T1000 (cell line): ENCODE results near the gene F11.
"Not testable (repeated sequence)": the region's sequence is repeated elsewhere in the genome, so short reads cannot be mapped to it uniquely, and the experiment has no call there.

Source experiments
- DNase-seq: peaks from one replicate; lab custom pipeline; 2025; ENCODE audit warnings: mixed read lengths; lab: John Stamatoyannopoulos, UW

F11 gene

DNA sequence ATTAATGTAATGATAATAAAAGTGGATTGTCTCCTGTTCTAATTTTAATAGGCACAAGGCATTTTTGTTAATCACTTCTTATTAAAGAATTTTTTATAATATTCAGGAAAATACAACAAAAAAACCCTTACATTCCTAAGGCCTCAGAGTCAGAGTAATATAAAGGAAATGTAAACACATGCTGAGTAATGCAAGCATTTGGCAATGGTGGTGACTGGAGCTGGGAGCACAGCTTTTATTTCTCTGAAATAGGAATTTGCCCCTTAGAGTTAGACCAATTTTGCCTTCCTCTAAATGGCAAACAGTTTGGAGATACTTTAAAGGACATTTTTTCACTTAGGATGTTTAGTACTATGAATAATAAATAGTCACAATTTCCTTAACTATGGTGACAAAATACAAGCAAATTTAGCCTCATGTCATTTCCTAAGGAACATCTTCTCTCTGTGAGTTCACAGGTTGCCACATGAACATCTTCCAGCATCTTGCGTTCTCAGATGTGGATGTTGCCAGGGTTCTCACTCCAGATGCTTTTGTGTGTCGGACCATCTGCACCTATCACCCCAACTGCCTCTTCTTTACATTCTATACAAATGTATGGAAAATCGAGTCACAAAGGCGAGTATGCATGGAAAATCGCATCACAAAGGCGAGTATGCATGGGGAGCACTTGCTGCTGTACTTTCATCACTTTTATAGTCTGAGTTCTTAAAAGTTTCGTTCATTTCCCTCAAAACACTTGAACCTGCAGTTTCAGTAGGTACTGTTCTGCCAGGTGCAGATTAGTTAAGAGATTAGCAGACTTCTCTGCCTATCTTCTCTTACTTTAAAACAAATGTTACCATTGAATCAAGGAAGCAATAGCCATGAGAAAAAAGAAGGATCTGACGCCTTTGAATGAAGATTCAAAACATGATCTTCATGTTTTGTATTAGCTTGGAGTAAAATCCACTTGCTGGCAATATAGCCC lies 15.9 kb upstream of the F11 start:
- DNase-seq: no peak

DNA sequence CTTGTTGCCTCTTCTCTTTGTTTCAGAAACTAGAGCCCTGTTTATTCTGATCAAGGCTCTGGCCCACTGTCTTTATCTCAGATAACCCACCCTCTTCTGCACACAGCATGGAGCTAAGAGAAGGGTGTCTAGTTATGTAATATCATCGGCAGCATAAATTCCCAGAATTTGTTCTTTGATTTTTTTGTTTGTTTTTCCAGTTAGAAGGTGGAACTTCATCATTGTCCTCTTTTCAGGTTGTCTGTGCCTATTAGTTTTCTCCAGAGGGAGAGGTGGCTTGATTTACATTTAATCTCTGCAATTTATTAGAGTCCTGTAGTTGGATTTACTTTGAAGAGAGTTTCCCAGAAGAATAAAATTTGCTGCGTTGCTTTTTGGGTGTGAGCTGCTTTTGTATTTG lies 15.2 kb upstream of the F11 start:
- DNase-seq: no peak

DNA sequence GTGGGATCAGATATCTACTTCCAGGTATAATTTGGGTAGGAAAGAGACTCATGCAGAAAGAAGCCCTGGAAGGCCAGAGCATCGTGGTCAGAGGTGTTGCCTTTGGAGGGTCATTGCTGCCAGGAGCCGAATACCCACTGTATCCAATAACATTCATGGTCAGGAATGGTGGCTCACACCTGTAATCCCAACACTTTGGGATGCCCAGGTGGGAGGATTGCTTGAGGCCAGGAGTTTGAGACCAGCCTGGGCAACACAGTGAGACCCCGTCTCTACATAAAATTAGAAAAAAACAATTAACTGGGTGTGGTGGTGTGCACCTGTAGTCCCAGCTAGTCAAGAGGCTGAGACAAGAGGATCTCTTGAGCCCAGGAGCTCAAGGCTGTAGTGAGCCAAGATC lies 10.9 kb upstream of the F11 start:
- DNase-seq: no peak

DNA sequence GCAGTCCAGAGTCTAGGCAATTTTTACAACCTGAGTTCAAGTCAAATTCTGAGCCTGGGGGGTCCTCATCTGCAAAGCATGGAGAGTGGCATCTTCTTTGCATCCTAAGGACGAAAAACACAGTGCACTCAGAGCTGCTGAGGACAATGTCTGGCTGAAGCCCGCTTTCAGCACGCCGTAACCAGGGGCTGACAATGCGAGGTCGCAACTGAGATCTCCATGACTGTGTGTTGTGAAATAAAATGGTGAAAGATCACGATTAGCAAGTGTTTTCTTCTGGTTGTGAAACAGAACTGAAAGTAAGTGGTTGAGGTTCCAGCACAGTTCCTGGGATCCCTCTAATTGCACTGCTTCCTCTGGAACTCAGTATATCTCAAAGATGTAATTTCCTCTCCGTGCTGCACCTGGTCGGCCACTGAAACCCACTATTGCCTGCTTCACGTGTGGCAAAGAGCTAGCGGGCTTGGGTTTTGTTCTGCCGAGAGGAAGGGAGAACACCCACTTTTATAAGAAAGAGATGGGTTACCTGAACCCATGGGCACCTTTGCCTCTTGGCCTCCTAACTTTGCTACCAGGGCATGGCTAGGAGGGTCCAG lies 7.7 kb upstream of the F11 start:
- no peak for DNase-seq

DNA sequence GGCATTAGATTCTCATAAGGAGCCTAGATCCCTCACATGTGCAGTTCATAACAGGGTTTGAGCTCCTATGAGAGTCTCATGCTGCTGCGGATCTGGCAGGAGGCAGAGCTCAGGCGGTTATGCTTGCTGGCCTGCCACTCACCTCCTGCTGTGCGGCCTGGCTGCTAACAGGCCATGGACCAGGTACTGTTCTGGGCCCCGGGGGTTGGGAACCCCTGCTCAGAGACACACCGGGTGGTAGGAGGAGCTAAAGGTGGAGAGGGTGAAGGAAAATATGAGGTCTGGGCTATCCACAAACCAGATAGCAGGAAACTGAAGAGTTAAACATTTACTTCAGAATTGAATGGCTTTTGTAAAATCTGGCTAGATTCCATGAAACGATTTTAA lies 5.9 kb upstream of the F11 start:
- DNase-seq: no peak

DNA sequence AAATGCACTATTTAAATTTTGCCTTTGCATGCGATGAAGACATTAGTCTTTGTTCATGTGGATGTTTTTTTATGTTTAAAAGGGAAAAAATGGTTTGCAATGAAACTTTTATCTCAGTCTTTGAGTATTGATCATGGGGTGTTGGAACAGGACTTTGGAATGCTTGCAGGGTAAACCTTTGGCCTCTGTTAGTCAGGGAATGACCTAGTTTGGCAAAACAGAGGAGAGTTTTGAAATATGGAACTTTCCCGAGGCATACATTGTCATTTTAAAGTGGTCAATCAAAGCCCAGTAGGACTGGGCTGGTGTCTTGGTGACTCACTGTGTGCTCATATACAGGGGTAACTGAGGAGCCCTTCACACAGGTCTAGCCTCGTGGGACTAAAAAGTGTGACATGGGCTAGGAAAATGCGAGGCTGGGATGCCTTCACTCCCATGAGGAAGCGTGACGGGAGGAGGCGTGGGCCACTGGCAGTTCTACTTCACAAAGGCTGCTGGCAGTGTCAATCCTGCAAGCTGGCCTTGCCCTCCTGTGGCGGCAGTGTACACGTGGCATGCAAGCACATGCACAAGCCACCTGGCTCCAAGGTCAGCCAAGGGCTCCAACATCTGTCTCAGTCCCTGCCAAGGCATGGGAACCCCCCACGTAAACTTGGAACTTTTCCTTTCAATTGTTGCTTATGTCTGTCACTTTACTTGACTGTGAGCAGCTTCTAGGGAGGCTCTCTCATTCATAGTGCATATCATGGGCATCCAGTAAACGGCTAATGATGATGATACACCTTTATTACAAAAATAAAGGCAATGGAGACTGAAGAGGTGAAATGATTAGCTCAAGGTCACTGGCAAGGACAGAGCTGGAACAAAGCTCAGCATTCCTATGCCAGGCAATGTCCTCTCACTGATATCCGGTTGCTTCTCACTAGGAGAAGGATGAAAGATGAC lies 5.2 kb upstream of the F11 start:
- no peak for DNase-seq

DNA sequence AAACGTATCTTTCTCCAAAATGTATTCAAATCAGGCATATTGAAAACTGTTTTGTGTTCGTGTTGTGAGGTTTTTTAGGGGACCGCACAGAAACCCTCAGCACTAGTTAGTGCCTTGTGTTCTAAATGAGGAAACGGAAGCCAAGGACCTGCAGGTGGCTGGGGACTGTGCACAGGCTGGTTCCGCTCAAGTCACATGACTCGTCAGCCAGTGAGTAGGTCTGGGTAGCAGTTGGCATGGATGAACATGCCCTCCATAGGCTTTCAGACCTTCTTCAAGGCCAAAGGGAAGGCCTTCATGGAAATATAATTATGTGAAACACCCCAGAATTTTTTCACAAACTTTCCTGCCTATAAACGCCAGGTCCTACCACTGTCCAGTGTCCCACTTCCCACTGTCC lies 1.3 kb upstream of the F11 start:
- DNase-seq: no peak

DNA sequence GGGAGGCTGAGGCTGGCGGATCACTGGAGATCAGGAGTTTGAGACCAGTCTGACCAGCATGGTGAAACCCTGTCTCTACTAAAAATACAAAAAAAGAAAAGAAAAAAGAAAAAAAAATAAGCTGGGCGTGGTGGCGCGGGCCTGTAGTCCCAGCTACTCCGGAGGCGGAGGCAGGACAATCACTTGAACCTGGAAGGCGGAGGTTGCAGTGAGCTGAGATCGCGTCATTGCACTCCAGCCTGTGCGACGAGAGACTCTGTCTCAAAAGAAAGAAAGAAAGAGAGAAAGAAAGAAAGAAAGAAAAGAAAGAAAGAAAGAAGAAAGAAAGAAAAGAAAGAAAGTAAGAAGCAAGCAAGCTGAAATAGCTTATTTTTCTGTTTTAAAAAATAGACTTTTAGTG lies 739 bp upstream of the F11 start:
- not testable (repeated sequence) for DNase-seq

DNA sequence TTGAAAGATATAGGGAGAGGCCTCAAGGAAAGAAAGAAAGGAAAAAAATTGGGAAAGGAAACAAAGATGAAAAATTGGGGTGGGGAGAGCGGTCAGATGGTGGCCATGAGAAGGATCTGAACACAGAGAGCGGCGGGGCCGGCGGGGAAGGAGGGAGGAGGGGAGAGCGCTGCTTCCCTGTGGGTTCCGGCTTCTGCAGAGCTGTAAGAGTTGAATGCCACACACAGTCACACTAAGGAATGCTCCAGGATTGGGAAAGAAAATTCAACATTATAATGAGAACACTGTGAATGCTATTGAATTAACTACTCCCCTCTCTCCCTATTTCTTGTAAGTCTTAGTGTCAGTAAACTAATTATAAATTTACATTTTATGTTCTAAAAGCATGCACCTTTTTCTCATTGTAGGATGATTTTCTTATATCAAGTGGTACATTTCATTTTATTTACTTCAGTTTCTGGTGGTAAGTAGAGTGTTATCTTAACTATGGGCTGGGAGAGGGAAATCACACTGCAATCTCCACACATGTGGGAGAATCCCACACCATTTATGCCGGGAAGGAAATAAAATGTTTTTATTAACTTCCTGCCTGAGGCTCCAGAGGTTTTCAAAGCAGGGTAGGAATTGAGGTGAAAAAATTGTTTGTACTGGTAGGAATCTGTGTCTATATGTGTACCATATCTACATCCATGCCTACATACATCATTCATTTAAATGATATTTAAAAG lies 904 bp downstream of the F11 start:
- no peak for DNase-seq

DNA sequence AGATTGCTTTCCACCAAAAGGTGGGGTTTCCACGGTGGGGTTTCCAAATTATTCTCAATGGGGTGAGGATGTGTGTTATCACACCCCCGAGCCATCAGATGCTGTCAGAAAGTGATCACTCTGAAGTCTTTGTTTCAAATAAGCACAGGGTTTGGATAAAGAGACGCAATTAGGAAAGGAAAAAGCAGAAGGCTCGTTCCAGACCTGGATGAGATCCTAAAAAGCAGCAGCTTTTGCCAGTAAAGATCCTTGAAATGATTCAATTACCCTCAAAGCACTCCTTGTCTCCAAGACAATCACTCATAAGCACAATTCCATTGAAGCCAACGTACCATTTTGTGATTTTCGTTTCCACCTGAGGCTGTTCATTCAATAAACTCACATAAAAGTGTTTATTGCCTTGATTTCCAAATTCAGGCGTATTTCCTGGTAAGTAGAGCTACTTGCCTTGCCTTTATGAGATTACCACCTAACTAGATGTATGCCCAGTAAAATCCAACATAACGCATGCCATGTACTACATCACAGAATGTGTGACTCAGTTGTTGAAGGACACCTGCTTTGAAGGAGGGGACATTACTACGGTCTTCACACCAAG lies 5.2 kb downstream of the F11 start:
- DNase-seq: no peak

DNA sequence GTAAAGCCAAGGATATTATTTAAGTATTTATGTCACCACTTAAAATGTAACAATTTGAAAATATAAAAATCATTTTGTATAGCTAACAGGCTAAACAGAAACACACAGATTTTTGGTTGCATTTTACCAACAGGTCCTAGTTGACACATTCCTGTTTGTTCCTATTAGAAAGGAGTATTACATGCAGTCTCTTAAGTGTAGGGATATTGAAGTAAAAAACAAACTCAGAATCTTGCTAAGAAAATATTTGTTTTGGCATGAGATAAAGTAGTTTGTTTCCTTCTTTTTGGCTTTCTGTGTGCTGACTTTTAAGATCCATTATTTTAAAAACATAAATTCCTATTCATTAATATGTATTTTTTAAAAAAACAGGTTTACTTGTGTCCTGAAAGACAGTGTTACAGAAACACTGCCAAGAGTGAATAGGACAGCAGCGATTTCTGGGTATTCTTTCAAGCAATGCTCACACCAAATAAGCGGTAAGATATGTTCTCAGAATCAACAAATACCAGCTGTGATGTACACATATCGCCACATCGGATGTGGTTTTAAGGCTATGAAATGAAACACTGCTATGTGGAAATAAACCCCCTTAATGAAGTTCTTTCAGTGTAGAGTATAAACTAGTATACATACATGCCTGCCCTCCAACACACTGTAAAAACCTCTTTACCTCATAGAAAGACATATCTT lies 6.9 kb downstream of the F11 start:
- no peak for DNase-seq

DNA sequence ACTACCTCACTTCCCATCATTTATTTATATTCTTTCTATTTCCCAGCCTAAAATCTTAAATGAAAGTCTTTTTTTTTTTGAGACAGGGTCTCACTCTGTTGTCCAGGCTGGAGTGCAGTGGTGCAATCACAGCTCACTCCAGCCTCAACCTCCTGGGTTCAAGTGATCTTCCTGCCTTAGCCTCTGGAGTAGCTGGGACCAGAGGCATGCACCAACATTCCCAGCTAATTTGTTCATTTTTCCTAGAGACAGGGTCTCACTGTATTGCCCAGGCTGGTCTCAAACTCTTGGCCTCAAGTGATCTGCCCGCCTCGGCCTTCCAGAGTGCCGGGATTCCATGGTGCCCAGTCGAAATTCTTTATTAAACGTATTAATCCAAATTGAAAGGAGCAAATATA lies 7.4 kb downstream of the F11 start:
- DNase-seq: not testable (repeated sequence)

DNA sequence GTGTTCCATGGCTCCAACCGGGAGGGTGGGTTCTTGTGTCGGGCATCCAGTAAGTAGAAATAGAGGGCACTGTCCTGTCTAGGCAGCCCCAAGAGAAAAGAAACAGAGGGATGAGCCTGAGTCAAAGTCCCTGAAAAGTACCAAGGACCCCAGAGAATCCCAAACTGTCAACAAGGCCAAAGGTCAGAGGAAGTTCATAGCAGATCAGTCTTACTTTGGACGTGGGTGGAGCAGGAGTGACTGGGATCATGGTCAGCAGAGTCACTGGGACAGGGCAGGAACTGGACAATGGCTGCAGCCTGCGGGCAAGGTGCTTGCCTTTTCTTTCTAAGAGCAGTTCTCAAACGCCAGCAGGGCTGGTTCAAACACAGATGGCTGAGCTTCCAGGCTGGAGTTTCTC lies 17.3 kb downstream of the F11 start:
- DNase-seq: no peak

DNA sequence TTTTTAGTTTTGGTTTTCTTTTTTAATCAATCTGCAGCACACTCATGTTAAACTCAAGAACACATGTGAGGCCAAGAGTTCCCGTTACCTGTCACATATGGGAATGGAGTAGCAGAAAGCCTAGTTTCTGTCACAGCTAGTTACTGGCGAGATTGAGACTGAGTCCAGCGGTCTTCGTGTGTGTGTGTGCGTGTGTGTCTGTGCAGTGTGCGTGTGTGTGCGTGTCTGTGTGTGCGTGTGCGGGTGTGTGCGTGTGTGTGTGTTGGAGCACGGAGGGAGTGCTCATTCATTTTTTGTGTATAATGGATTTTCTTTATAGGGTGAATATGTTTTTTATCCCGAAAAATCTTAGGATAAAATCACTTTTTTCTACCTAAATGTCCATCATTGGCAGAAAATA lies 19.2 kb downstream of the F11 start:
- DNase-seq: no peak

DNA sequence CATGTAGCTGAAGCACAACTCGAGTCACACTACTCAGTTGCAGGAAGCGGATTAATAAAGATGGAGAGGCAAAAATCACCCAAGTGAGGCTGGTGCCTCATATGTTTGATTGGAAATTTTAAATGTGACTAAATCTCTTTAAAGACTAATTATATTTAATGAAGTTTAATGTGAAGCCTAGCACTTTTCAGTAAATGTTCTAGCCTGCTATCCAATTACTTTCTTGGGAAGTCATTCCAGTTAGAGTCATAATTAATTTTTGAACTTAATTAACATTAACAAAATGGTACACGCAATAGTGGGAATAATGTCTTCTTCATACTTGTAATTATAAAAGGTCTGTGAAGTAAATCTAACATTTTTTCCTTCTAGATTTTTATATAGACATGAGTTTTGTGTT lies 20.6 kb downstream of the F11 start:
- DNase-seq: no peak

DNA sequence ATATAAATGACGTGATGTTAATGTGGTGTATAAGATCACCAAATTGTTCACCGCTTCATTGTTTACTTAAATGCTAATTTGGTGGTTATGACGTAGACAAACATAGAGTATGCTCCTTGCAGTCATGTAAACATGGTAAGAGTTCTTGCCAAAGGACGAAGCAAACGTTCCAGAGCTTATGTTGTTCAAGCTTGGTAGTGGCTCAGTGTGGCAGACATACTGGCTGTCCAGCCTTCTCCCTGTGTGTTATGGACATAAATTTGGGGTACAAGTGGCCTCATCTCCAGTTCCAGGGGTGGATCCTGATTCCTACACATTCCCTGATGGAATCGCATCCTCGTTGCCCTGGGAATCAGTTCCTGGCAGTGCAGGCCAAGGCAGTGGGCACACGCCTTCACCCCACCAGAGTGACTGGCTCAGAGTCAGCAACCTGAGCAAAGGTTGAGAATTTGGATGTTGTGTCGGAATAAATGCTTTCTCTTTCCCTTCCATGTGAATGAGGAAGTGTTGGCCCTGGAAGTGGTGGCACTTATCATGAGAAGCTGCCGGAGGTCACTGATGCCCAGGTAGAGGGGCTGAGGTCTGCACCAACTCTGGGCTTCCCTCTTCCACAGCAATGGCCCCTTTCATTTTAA lies 25.4 kb downstream of the F11 start:
- DNase-seq: no peak

DNA sequence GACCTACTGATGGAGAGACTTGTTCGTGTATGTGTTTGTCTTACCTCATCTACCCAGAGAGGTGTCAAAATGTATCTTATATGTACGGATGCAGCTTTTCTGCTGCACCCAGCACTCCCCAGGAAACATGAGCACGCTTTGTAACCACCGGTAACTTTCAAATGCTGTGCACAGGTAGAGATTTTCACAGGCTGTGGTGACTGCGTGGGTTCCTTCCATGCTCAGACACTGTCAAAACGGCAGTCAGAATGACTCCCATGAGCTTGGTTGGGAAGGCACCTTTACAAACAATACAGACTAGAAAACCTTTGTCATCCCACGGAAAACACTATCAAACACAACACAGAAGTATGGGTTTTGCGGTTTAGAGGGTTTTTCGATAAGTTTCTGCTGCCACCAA lies 28.2 kb downstream of the F11 start:
- DNase-seq: no peak

DNA sequence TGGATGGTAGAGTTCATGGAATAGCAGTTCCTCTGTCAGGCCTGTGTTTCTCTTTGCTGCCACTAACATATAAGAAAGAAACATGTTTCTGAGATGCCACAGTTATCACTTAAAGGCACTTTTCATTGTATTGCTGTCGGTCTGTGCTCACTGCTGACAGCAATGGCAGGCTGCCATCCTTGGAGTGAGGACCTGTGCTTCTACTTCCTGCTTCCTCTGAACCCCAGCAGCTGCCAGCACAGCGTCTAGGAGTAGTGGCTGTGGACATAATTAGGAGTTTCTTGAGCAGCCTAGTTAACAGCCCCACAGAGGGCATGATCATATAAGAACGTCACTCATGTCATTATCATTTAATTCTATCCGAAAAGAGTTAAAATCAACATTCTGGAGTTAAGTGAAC lies 30.5 kb downstream of the F11 start:
- DNase-seq: no peak

DNA sequence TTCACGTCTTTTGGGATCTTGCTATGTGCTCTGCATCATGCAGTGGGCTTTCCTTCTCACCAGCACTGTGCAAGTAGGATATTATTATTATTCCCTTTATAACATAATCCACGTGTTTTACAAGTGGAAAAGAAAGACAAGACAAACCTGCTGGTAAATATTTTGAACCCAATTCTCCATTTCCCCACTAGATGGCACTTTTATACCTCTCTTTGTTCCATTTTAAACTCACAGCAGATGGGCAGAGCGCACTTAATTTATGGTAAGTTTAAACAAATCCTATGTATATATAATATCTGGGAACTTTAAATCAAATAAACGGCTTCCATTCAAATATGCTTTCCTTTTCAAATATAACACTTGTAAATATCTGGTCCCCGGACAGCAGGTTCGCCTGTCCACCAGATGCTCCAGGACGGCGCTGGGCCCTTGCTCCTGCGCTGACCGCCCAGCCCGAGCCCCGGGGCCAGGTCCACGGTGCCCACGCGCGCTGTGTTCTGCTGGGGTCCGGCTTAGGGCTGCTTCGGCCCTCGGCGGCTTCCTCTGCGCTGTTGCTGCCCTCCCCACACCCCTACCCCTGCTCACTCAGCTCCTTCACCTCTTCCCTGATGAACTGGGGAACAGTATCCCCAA lies 31.1 kb downstream of the F11 start:
- no peak for DNase-seq
